ENCODE data around the gene XPO5.

DNA sequence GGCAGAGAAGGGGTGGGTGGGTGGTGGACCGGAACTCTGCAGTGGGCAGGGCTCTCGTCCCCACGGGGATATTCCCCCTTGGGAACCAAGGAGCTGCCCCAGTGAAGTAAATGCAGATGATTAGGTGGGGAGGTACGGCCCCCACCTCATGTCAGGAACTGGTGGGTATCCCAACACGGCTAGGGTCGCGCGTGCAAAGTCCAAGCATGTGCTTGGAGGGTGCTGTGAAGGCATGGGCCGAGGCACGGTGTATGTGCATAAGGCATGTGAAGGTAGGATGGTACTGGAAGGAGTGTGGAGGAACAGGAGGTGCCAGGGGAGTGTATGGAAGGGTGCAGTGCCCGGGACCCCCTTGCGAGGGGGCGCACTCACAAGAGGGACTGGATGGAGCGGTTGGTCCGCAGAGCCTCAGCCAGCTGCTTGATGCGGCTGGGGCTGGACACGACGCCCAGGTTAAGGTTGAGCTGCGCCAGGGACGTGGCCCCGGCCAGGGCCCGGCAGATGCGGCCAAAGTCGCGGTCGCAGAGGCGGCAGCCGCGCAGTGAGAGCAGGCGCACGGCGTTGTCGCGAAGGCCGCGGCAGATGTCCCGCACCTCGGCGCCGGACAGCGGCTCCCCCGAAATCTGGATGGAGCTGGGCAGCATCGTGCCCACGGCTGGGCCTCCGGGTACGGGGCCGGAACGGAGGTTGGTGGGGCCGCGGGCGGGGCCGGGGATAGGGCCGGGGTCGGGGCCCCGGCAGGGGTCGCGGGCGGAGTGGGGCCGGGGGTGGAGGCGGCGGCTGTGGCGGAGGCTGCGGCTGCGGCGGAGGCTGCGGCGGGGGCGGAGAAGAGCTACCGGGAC lies 66.5 kb downstream of the XPO5 start:
- TF ChIP-seq POLR2AphosphoS5 (IDR thresholded peaks at IDR 0.05) (no peak), POLR2A (IDR thresholded peaks at IDR 0.05) (no peak)

All from suprapubic skin (tissue), 4 donors.